GM19239 (cell line): Measurements from ENCODE around the gene SP5.

Experiments used
- DNase-seq: peaks from one replicate; pipeline ENCODE4 v3.0.0; 2011; ENCODE audit warnings: low spot score; ENCODE audit not compliant: insufficient read length
- FAIRE-seq: peaks from 2 replicates; lab custom pipeline; 2011; peaks lifted over from hg19 to GRCh38; lab: Jason Lieb, UNC

The SP5 gene

DNA sequence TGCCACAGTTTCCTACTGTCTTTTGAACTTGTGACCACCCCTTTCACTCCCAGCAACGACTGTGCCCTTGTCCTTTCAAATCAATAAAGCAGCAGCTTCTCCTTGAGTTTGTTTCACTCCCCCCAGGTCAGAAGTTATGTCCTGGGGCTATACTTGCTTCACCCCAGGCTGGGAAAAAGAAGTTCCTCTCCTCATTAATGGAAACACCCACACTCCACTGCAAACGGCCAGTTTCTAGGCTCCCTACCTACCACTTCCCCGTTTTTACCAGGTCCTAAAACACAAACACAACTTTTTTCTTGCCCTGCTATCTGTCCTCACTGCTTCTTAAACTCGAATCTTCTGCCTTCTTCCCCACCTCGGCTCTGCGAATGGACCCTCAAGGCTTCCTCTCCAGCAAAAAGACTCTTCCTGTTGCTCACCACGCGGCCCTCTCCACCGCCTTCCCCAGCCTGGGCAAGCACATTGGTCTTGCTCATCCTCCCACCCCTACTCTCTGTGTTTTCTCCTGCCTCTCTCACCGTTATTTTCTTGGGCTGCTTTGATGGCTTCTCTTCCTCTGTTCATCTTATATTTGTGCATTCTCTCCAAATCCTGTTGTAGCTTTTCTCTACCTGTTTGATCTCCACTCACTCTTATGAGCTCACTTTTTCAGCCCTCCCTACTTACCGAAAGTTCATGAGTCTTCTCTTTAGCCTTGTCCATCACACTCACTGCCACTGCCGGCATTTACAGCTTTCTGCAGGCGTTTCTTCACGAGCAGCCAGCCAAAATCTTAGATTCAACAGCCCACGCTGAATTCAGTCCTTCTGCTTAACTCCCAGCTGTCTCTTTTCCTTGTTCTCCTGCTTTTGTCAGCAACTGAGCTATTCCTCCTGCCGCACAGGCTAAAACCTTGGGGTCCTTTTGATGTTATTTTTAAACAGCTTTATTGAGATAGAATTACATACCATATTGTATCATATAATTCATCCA, 7.0 kb upstream of the SP5 start:
- FAIRE-seq (no peak), DNase-seq (no peak)

DNA sequence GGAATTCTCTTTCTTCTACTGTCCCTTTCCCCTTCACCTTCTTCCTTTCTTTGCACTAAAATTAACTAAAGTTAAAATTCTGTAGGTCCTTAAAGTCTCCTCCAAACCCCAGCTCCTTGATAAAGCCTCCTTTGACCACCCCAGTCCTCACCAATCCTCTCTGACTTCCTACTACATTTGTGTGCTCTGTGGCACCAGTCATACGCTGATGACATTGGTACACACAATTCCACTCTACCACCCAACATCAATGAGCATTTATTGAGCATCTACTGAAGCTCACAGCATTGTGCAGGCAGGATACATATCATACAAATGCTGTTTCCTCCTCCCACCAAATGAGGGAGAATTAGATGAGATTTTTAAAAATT, 4.5 kb upstream of the SP5 start:
- FAIRE-seq (no peak), DNase-seq (no peak)

DNA sequence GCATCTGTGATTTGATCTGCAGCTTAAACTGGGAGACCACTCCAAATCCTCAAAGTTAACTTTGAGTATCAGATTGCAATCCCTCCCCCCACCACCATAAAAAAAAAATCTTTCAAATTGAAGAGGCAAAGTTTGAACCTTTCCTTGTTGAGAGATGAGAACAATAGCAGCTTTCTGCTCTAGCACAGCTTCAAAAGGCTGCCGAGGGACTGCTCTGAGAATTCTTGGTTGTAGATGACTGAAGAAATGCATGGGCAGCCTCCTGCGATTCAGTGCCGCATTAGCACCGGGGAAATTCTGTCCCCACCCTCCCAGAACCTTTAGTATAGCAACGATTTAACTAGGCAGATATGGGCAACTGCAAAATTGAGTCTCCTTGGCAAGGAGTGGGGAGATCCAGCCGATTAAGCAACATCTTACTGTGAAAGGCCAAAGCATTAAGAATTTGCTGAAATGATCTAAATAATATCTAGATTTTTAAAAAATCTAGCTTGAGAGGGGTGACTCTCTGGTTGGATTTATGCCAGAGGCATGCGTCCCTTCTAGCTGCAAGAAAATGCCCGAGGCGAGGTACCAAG, 3.9 kb upstream of the SP5 start:
- no peak for FAIRE-seq
- DNase-seq, result no peak

DNA sequence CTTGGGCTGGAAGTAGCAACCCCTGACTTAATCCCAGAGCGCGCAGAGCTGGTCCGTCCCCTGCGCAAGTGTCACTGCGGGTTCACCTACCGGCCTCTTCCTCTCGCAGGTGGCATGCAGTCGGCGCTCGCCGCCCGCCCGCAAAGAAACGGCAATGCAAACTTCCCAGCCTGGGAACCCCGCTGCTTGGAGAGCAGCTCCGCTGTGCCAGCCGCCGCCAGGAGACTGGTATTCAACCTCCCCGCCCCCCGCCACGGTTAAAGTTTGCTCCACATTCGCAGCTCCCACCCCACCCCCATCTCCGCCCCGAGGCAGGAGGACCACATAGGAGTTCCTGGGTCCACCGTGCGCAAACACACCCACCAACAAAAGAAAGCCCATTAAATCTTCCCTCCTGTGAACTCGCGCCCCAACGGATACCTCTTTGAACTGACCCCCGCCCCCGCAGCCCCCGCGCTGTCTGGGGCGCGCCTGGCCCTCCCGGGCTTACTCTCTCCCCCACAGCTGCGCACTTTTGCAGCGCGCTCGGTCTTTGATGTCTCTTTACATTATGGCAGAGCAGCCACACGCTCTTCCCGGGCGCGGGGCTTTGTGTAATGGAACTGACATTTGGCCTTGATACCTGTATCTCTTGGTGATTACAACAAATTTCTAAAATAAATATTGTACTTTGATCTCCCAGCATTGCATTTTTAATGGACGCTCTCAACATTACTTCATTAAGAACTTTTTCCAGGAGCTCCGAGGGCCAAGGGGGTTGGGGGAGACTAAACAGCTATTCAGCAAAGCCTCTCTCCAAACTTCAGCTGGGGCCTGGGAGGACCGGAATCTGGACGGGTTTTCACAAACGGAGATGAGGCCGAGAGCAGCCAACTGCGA, 3.1 kb upstream of the SP5 start:
- DNase-seq (no peak), FAIRE-seq (no peak)

DNA sequence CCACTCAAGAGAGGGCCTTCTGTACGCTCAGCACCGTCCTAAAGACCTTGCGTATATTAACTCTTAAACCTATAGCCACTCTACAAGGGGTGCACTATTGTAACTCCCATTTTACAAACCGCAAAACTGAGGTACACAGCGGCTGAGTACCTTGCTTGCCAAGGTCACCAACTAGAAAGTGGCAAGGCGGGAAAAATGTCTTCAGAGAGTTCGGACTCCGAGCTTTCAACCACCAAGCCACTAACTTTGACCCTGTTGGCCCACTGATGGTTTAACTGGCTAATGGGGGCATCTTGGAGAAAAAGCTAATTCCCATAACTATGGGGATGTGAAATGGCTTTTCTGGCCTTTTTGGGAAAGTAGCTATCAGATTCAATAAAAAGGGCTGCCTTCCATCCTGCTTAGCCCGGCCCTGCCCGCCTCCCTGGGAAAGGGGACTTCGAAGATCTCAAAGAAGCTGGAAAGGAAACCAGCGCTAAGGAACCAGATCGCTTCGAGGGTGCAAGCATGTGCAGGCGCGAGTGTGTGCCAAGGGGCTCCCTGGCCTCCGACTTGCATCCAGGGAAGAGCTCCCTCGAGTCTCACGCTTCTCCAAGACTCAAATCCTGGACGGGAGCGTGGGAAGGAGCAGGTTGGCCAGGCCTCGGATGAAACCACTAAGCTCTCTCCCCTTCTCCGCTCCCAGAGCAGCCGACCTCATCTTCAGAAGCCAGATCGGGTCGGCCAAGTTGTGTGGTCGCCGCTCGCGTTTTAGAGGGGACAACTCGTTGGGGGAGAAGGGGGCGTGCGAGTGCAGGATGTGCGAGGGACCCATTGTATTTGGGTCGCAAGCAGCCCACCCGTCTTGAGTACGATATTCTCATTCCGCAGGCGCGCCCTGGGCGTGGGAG, 2.2 kb upstream of the SP5 start:
- FAIRE-seq (no peak), DNase-seq (no peak)

DNA sequence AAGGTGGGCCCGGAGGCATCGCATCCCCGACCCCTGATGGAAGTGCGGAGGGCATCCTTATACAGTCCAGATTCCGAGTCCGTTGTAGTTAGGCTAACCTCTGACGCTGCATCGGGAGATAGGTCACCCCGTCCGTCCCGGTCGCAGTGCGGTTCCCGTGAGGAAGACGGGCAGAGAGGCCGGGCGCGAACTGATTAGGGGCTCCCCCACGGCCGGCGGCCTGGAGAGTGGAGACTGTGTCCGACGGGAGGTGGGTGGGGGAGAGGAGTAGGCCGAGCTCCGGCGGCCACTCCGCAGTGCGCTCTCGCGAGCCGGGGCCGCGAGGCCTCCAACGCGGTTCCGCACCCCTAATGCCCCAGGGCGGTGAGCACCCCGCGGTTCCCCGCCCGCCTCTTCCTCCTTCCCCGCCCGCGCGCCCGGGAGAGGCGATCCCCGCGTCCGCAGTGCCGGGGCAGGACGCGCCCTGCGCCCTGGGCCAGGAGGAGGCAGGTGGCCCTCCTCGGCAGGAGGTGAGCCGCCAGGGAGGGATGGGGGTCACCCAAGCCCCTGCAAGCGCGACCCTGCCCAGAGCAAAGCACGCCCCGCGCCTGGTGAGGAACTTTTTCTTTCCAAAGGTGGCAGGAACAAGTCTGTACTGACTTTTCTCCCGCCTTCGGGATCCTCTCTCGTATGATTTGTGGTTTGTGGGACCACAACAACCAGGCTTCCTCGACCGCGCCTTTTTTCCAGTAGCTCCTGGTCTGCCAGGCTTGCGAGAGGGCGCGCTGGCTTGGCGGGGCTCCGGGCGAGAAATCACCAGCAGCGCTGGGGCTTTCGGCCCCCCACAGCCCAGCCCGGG, 1.4 kb upstream of the SP5 start:
- DNase-seq, result no peak
- no peak for FAIRE-seq

DNA sequence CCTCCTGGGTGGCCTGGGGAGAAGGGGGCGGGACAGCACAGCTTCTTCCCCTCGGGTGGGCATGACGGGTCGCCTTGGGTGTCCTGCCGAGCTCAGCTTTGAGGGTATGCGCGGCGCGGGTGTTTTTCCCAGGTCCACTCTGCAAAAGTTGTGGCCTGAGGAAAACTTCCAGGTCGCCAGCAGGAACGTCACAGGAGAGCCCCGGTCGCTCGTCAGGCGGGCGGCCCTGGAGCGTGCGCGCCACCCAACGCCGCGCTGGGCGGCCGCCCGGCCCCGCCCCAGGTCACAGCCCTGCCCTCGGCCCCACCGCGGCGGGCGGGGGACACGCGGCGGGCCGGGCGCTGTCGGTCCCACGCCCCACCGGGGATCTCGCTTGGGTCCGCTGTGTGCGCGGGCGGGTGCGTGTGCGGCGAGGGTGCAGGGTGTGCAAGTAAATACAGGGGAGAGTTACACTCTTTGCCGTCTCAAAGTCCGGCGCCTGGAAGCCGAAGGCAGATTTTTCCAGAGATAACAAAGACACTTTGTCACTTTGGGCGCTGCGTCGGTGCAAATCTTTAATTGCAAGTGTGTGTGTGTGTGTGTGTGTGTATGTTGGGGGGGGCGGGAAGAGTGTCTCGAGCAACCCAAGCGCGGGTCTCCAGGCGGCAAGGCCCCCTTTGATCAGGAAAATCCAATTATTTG, 616 bp upstream of the SP5 start:
- DNase-seq (no peak), FAIRE-seq (no peak)

DNA sequence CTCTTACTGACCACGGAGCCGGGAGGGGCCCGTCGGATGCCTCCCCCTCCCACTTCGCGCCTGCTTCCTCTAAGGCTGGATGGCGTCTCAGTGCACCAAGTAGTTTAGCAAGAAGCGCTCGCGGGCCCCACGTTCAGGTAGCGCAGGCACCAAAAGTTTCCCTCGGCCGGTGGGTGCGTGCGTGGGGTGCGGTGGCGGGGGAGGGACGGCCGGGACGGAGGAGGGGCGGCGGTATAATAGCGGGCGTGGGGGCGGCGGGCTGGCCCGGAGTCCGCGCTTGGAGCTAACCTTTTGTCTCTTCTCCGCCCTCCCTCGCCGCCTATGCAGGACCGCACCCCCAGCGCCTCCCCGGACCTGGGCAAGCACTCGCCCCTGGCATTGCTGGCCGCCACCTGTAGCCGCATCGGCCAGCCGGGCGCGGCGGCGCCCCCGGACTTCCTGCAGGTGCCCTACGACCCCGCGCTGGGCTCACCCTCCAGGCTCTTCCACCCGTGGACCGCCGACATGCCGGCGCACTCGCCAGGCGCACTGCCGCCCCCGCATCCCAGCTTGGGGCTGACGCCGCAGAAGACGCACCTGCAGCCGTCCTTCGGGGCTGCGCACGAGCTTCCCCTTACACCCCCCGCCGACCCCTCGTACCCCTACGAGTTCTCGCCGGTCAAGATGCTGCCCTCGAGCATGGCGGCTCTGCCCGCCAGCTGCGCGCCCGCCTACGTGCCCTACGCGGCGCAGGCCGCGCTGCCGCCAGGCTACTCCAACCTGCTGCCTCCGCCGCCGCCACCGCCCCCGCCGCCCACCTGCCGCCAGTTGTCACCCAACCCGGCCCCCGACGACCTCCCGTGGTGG, 1.0 kb downstream of the SP5 start:
- no peak for FAIRE-seq
- no peak for DNase-seq

DNA sequence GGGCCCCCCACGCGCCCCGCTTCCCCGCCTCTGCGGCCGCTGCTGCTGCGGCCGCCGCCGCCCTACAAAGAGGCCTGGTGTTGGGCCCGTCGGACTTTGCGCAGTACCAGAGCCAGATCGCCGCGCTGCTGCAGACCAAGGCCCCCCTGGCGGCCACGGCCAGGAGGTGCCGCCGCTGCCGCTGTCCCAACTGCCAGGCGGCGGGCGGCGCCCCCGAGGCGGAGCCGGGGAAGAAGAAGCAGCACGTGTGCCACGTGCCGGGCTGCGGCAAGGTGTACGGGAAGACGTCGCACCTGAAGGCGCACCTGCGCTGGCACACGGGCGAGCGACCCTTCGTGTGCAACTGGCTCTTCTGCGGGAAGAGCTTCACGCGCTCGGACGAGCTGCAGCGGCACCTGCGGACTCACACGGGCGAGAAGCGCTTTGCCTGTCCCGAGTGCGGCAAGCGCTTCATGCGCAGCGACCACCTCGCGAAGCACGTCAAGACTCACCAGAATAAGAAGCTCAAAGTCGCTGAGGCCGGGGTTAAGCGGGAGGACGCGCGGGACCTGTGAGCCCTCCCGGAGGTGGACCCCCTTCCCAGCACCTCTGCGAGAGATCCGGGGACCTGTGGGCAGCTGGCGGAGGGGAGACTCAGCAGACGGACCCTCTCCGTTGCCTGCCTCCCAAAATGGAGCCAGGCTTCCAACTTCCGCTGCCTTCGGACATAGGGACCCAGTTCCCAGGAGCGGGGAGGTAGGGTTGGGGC, 1.9 kb downstream of the SP5 start:
- DNase-seq (no peak), FAIRE-seq (no peak)

DNA sequence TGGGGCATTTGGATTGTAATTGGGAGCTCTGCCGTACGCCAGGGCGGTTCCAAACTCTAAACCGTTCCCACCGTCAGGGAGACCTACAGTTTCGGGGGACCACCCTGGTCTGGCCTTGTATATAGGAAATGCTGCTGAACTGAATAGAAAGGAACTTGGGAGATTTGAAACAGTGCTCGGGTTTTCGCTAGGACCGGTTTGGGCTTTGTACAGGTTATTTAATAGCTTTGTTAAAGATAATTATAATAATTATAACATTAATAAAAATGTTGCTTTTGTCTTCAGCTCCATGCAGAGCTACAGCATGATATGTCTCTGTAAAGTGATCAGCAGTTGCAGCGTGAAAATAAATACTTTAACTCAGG, 2.4 kb downstream of the SP5 start:
- FAIRE-seq (no peak), DNase-seq (no peak)

DNA sequence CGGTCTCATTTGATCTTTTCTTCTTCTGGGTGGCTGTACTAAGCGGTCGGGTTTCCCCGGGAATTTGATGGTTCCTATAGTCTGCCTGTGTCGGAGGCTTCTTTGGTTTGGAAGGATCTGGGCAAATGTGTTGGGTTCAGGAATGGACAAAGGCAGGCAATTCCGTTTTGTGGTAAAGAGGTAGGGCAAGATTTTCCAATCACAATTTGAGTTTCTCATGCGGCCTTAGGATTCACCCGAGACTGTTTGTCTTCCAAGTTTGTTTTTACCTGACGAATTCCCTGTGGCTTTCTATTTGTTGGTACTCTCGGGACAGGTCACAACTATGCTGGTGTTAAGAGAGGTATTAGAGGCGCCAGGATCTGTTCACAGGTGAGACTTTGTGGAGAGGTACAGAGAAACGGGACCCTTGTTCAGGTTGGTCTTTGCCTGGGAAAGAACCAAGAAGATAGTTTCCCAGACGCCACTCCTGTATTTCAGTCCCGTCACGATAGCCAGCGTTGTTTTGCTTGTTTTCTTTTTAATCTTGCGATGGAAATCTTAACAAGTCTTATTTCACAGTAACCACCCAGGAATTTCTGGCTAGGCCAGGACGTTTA, 3.0 kb downstream of the SP5 start:
- DNase-seq, result no peak

DNA sequence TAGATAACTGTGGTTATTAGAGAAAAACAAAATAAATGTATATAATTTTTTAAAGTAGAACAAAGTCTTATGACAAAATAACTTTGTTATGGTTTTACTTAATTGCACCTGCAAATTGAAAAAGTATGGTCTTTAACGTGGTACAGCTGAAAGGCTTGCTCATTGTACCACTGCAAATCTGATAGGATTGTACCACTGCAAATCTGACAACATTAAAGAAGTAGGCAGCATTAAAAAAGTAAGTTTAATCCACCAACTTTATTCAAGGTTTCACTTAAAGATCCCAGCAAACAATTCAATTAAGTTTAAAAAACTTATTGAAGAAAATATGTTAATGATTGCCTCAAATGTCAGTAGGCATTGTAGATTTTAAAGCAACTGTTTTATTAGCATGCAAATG, 4.7 kb downstream of the SP5 start:
- FAIRE-seq, result no peak

More for the DNA sequence above, 3.0 kb downstream of the SP5 start:
- FAIRE-seq, result no peak

DNA sequence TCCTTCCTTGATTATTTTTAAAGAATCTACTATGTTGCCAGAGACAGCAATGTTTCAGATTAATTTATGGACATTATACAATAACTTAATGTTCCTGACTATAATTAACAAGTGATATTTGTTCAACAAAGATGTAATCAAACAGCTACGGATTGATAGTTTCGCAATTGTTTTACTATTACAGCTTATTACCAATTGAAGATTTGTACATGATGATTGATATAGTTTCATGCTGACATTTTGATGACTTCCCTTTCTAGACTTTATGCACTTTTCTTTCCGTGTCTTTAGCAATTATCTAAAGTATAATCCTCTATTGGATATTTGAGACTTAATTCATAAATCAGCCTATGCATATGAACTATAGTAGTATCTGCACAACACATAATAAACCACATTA, 6.5 kb downstream of the SP5 start:
- FAIRE-seq (no peak), DNase-seq (no peak)

More for the DNA sequence above, 4.7 kb downstream of the SP5 start:
- DNase-seq, result no peak

DNA sequence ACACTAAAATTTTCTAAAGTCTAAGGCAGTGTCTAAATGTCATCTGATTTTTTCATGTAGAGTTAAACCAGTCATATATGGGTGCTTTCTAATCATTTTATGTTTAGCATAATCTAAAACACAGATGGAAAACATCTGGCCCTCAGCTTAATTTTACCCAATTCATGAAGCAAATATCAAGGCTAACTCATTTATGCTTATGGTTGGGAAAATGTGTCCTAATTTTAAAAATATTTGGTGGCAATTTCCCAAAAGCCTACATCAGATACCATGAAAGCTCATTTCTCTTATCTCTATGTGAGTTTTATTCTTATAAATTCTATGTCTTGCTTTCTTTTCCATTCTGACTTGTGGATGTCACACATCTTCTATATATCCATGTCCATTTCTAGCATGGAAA, 7.2 kb downstream of the SP5 start:
- no peak for FAIRE-seq
- DNase-seq, result no peak

DNA sequence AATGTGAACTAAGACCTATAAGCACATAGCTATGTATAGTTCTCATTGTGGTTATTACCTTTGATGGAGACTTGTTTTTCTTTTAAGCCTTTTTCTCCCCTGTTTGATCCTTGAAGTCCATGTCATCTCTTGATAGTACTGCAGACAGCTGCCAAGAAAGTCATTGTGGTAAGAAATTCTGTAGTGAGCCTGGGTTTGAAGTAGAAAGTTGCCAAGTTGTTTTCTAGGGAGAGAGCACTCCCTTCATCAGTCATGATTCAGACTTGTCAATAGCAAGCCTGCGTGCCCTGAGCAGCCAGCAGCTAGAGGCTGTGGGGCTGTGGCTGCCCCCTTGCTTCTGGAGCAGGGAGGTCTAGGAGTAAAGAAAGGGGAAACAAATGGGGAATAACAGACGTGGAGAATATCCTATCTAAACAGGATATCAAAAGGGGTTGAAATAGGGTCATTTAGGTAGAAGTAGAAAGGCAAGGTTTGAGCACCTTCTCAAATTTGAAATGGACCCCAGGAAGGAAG, 8.4 kb downstream of the SP5 start:
- FAIRE-seq (no peak), DNase-seq (no peak)

DNA sequence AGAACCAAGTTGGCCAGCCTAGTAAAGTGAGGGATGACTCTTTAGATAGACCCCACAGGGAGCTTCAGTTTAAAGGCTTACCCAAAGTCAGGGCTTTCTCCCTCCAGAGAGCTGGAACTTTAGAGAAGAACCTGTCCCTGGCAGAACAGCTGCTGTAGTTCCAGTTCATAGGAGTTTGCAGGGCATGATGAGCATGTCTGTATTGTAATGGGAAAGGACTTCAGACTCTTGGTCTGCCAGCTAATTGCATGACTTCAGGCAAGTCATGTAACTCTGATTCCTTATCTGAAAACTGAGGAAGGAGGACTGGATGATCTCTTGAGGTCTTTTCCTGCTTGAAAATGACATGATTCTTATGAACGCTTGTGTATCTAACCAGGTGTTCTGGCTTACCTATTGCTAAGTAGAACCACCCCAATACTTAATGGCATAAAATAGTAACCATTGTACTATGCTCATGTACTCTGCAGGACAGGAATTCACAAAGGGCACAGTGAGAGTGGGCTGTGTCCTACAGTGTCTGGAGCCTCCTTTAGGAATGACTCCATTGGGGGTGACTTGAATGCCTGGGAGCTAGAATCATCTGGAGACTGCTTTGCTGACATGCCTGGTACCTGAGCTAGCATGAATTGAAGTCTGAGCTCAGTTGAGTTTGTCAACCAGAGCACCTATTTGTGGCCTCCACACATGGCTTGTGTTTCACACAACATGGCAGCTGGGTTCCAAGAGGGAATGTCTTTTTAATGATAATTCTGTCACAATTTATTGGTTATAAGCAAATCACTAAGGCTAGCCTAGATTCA, 18.9 kb downstream of the SP5 start:
- DNase-seq (no peak), FAIRE-seq (no peak)
